ENCODE data around the gene TUT4. TPM values are rescaled to one million over a fixed set of nuclear protein-coding genes. Genes with fewer than 3 reads are reported as not detected.

The TUT4 gene
- total RNA-seq, 3 donors from 2014 or later (not counting 1 experiment from before 2014, with no cell fraction given) = 124 to 156 (median 125) TPM

- Mint-ChIP-seq H3K27me3 (ENCODE audit: low read depth in 2 of 2) (no peaks in the 10 kb centered on the region), H3K4me3 (no peak overlapping the region), H3K27ac (no peak overlapping the region), H3K9me3 (no peaks in the 10 kb centered on the region), H3K4me1 (no peaks in the 10 kb centered on the region), H3K36me3 (no peaks in the 10 kb centered on the region)
- WGBS (ENCODE audit: insufficient coverage) = 100% methylated on average over 2 of the region's 3 CpGs
- H3K36me3 ChIP-seq (ENCODE audit: control insufficient read depth, insufficient read depth, low read length) = peaks cover 40% of the 10 kb centered on the region
- DNase-seq = no peak
- no peaks in the 10 kb centered on the region for H3K9me3 ChIP-seq (ENCODE audit: control insufficient read depth, insufficient read depth, low read length)
- TF ChIP-seq CTCF (IDR thresholded peaks at IDR 0.05) = no peak
- no peak overlapping the region for H3K4me3 ChIP-seq (ENCODE audit: low read length)
- intact Hi-C loops (cut with micrococcal nuclease) = no loop called here
- H3K27ac ChIP-seq (ENCODE audit: low read length) = no peak overlapping the region
- no peaks in the 10 kb centered on the region for H3K4me1 ChIP-seq (ENCODE audit: control insufficient read depth, insufficient read depth, low read length)
- ATAC-seq = no peak
- no peaks in the 10 kb centered on the region for H3K27me3 ChIP-seq (ENCODE audit: control insufficient read depth, insufficient read depth, low read length)
Measured at GRCh38 chr1:52476943-52477342, 75.9 kb downstream of the TUT4 start.

GRCh38 chr1:52474807-52475206, 78.1 kb downstream of the TUT4 start:
- Histone ChIP-seq H3K4me1 (ENCODE audit: control insufficient read depth, insufficient read depth, low read length) (no peaks in the 10 kb centered on the region), H3K36me3 (ENCODE audit: control insufficient read depth, insufficient read depth, low read length) (peaks cover 43% of the 10 kb centered on the region), H3K27ac (ENCODE audit: low read length) (no peak overlapping the region), H3K9me3 (ENCODE audit: control insufficient read depth, insufficient read depth, low read length) (no peaks in the 10 kb centered on the region), H3K4me3 (ENCODE audit: low read length) (no peak overlapping the region), H3K27me3 (ENCODE audit: control insufficient read depth, insufficient read depth, low read length) (no peaks in the 10 kb centered on the region)
- TF ChIP-seq CTCF (IDR thresholded peaks at IDR 0.05) = no peak
- Mint-ChIP-seq H3K4me3 (no peak overlapping the region), H3K4me1 (no peaks in the 10 kb centered on the region), H3K27me3 (ENCODE audit: low read depth in 2 of 2) (no peaks in the 10 kb centered on the region), H3K9me3 (no peaks in the 10 kb centered on the region), H3K27ac (no peak overlapping the region), H3K36me3 (no peaks in the 10 kb centered on the region)
- 96% methylated on average over 4 of the region's 4 CpGs for WGBS (ENCODE audit: insufficient coverage)
- DNase-seq (no peak), ATAC-seq (no peak)
- intact Hi-C loops (cut with micrococcal nuclease) = no loop called here

- Mint-ChIP-seq H3K4me3 (no peak overlapping the region), H3K4me1 (no peaks in the 10 kb centered on the region), H3K9me3 (no peaks in the 10 kb centered on the region), H3K27ac (no peak overlapping the region), H3K27me3 (ENCODE audit: low read depth in 2 of 2) (no peaks in the 10 kb centered on the region), H3K36me3 (no peaks in the 10 kb centered on the region)
- H3K4me3 ChIP-seq (ENCODE audit: low read length) = no peak overlapping the region
- no peak overlapping the region for H3K27ac ChIP-seq (ENCODE audit: low read length)
- no peaks in the 10 kb centered on the region for H3K4me1 ChIP-seq (ENCODE audit: control insufficient read depth, insufficient read depth, low read length)
- ATAC-seq (no peak), DNase-seq (no peak)
- H3K27me3 ChIP-seq (ENCODE audit: control insufficient read depth, insufficient read depth, low read length) = no peaks in the 10 kb centered on the region
- peaks cover 39% of the 10 kb centered on the region for H3K36me3 ChIP-seq (ENCODE audit: control insufficient read depth, insufficient read depth, low read length)
- TF ChIP-seq CTCF (IDR thresholded peaks at IDR 0.05) = no peak
- no peaks in the 10 kb centered on the region for H3K9me3 ChIP-seq (ENCODE audit: control insufficient read depth, insufficient read depth, low read length)
- intact Hi-C loops (cut with micrococcal nuclease) = no loop called here
Measured at GRCh38 chr1:52473039-52473438, 79.9 kb downstream of the TUT4 start.

GRCh38 chr1:52472384-52472783, 80.5 kb downstream of the TUT4 start:
- peaks cover 35% of the 10 kb centered on the region for H3K36me3 ChIP-seq (ENCODE audit: control insufficient read depth, insufficient read depth, low read length)
- ATAC-seq (no peak), DNase-seq (no peak)
- H3K27me3 ChIP-seq (ENCODE audit: control insufficient read depth, insufficient read depth, low read length) = no peaks in the 10 kb centered on the region
- intact Hi-C loops (cut with micrococcal nuclease) = no loop called here
- H3K4me3 Mint-ChIP-seq = no peak overlapping the region
- H3K9me3 ChIP-seq (ENCODE audit: control insufficient read depth, insufficient read depth, low read length) = no peaks in the 10 kb centered on the region
- no peak overlapping the region for H3K4me3 ChIP-seq (ENCODE audit: low read length)
- no peaks in the 10 kb centered on the region for H3K27me3 Mint-ChIP-seq (ENCODE audit: low read depth in 2 of 2)
- no peak overlapping the region for H3K27ac Mint-ChIP-seq
- TF ChIP-seq CTCF (IDR thresholded peaks at IDR 0.05) = no peak
- no peaks in the 10 kb centered on the region for H3K36me3 Mint-ChIP-seq
- no peaks in the 10 kb centered on the region for H3K4me1 Mint-ChIP-seq
- 100% methylated on average over 1 of the region's 1 CpG for WGBS (ENCODE audit: insufficient coverage)
- H3K27ac ChIP-seq (ENCODE audit: low read length) = no peak overlapping the region
- no peaks in the 10 kb centered on the region for H3K4me1 ChIP-seq (ENCODE audit: control insufficient read depth, insufficient read depth, low read length)
- no peaks in the 10 kb centered on the region for H3K9me3 Mint-ChIP-seq

All from natural killer cell (primary cell).